Transverse colon (tissue), 4 donors: ENCODE data around the gene TTC32. TPM values are rescaled to one million over a fixed set of nuclear protein-coding genes. Genes with fewer than 3 reads are reported as not detected.
A peak's percentile ranks its signal among the peaks of the same experiment; 100 is the strongest.

Experiments used
- DNase-seq: peaks from one replicate; pipeline ENCODE4 v3.0.0-alpha.2; 2019
- H3K27ac ChIP-seq, 4 donors: fragments of 200-600 bp; sonication (generic); 2 replicates each; pipeline ENCODE4 v1.5.1; 2016 to 2018; ENCODE audit warnings: inconsistent platforms in 4 of 4
- H3K27me3 ChIP-seq: fragments of 200-600 bp; sonication (generic); 2 replicates; pipeline ENCODE4 v1.5.1; 2017; ENCODE audit warnings: inconsistent platforms
- H3K36me3 ChIP-seq, 4 donors: fragments of 200-600 bp; sonication (generic); 2 replicates each; pipeline ENCODE4 v1.5.1; 2017 to 2019; ENCODE audit warnings: inconsistent platforms in 4 of 4
- H3K4me1 ChIP-seq, 4 donors: fragments of 200-600 bp; sonication (generic); 2 replicates each; pipeline ENCODE4 v1.5.1; 2017 to 2020; ENCODE audit warnings: inconsistent platforms in 4 of 4
- H3K4me3 ChIP-seq, 4 donors: fragments of 200-600 bp; sonication (generic); 1 replicate in 1 of 4; 2 replicates in 3 of 4; pipeline versions ENCODE4 v1.5.1 to v1.6.1; 2017 to 2019; ENCODE audit warnings: inconsistent platforms in 4 of 4
- H3K9me3 ChIP-seq, 2 donors: fragments of 200-600 bp; sonication (generic); 2 replicates each; pipeline ENCODE4 v1.5.1; 2017 to 2019; ENCODE audit warnings: inconsistent platforms in 2 of 2
- CTCF ChIP-seq, 5 experiments: fragments of 200-600 bp in 3 of 5; fragments of 450-650 bp in 2 of 5; sonication (generic) in 3 of 5; IDR thresholded peaks; 1 replicate in 2 of 5; 2 replicates in 3 of 5; pipeline ENCODE4 v1.5.1; 2016 to 2017; ENCODE audit warnings: antibody characterized with exemption in 5 of 5, inconsistent platforms in 3 of 5, mild to moderate bottlenecking in 2 of 5, moderate library complexity in 1 of 5
- EP300 ChIP-seq: sonication (generic); formaldehyde crosslinking; IDR thresholded peaks from one replicate; pipeline ENCODE4 v1.6.1; 2017; ENCODE audit warnings: antibody characterized with exemption, low read depth
- POLR2A ChIP-seq: fragments of 450-650 bp; IDR thresholded peaks from one replicate; pipeline ENCODE4 v1.6.1; 2016; ENCODE audit warnings: antibody characterized with exemption, mild to moderate bottlenecking, moderate library complexity
- POLR2AphosphoS5 ChIP-seq, 3 donors: sonication (generic); formaldehyde crosslinking; IDR thresholded peaks; one replicate each; pipeline ENCODE4 v1.6.1; 2016; ENCODE audit warnings: antibody characterized with exemption in 3 of 3
- WGBS, 2 donors: methylation state at CpG; one replicate each; pipeline ENCODE4 v1.1.5; 2018; ENCODE audit warnings: low coverage in 1 of 2; 5-methylcytosine and 5-hydroxymethylcytosine counted together
- in situ Hi-C, 4 donors: fragments of 200-750 bp; cut with MboI; loops; one replicate each; pipeline versions ENCODE4 v1.15.0 to v1.15.1; 2017; ENCODE audit warnings: low sequenced_read_pairs in 3 of 4, low pct_ligation_motif_present in 1 of 4, low pct_unique_long_range_greater_than_20kb in 1 of 4
- intact Hi-C: fragments of 100-400 bp; cut with DNase I; formaldehyde crosslinking; loops from one replicate; pipeline ENCODE4 v1.15.1; 2023; ENCODE audit warnings: low total_unique reads
- total RNA-seq, 4 donors: library from RNA; depleted of rRNA; stranded (reverse); fragments of >200 nt; gene quantifications; one replicate each; pipeline ENCODE4 v1.1.0, GENCODE V29; 2016

Gene TTC32
- total RNA-seq, 4 donors from 2014 or later = 3.0 to 23.3 (median 9.9) TPM

DNA sequence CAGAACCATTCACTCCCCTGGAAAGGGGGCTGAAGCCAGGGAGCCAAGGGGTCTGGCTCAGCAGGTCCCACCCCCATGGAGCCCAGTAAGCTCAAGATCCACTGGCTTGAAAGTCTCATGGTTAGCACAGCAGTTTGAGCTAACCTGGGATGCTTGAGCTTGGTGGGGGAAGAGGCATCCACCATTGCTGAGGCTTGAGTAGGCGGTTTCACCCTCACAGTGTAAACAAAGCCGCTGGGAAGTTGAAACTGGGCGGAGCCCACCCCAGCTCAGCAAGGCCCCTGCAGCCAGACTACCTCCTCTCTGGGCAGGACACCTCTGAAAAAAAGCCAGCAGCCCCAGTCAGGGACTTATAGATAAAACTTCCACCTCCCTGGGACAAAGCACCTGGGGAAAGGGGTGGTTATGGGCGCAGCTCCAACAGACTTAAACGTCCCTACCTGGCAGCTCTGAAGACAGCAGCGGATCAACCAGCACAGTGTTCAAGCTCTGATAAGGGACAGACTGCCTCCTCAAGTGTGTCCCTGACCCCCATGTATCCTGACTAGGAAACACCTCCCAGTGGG is 14.7 kb upstream of the TTC32 start:
- in situ Hi-C loops (no loop called here), intact Hi-C loops (no loop called here)
- no peaks in the 10 kb centered on the region for H3K9me3 ChIP-seq
- DNase-seq = no peak
- no peaks in the 10 kb centered on the region for H3K36me3 ChIP-seq
- H3K4me3 ChIP-seq = no peak overlapping the region
- no peak for TF ChIP-seq CTCF (IDR thresholded peaks at IDR 0.05)
- no peak for TF ChIP-seq EP300
- no peak overlapping the region for H3K27ac ChIP-seq
- no peaks in the 10 kb centered on the region for H3K4me1 ChIP-seq
- no peaks in the 10 kb centered on the region for H3K27me3 ChIP-seq
- 88% methylated on average over 6 of the region's 6 CpGs; no CpG with 5 or more reads in 1 of the 2 donors for WGBS, 2 donors

DNA sequence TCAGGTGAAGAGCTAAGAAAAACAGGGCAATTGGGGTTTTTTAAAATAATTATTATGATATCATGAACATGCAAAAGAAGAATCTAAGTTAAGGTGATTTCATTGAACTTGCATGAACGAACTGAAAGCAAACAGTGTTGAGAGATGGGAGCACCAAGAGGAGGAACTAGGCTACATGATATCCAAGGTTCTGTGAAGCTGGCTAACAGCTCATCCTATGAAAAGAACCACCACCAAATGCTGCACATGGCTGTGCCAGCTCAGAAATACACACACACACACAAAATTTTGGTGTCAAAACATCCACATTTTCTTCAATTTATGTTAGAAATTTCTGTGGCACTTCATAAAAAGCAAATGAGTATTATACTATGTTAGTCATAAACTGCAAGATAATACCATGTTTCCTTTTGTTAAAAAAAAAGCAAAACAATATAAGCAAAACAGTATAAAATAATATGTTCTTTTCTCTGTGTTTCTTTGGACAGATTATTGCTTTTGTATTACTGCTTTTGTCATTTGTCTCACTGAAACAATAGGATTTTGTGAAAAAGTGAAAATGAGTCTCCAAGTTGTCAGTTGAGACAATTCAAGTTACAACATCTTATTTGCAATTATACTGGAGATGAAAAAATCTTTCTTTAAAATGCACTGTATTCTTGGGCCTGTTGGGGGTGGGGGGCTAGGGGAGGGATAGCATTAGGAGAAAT is 12.6 kb upstream of the TTC32 start:
- Histone ChIP-seq H3K9me3 (no peaks in the 10 kb centered on the region), H3K36me3 (no peaks in the 10 kb centered on the region), H3K27me3 (no peaks in the 10 kb centered on the region), H3K4me3 (no peak overlapping the region), H3K27ac (no peak overlapping the region), H3K4me1 (no peaks in the 10 kb centered on the region)
- in situ Hi-C loops (no loop called here), intact Hi-C loops (no loop called here)
- no peak for DNase-seq
- WGBS, 2 donors = 79 to 100% methylated on average over 1 of the region's 1 CpG
- no peak for TF ChIP-seq CTCF (IDR thresholded peaks at IDR 0.05)
- TF ChIP-seq EP300 = no peak
- TF ChIP-seq POLR2AphosphoS5 (IDR thresholded peaks at IDR 0.05) = no peak
- no peak for TF ChIP-seq POLR2A

- intact Hi-C loops (no loop called here), in situ Hi-C loops (no loop called here)
- no peak for DNase-seq
- no peaks in the 10 kb centered on the region for H3K27me3 ChIP-seq
- H3K9me3 ChIP-seq = no peaks in the 10 kb centered on the region
- H3K27ac ChIP-seq = no peak overlapping the region
- H3K36me3 ChIP-seq = no peaks in the 10 kb centered on the region
- no peak for TF ChIP-seq EP300
- no peak for TF ChIP-seq POLR2A
- no peak for TF ChIP-seq CTCF (IDR thresholded peaks at IDR 0.05)
- no peak for TF ChIP-seq POLR2AphosphoS5 (IDR thresholded peaks at IDR 0.05)
- WGBS, 2 donors = 91 to 93% methylated on average over 7 to 9 of the region's 9 CpGs
- no peaks in the 10 kb centered on the region for H3K4me1 ChIP-seq
- no peak overlapping the region for H3K4me3 ChIP-seq
Measured at GRCh38 chr2:19911808-19912509, 10.2 kb upstream of the TTC32 start.

DNA sequence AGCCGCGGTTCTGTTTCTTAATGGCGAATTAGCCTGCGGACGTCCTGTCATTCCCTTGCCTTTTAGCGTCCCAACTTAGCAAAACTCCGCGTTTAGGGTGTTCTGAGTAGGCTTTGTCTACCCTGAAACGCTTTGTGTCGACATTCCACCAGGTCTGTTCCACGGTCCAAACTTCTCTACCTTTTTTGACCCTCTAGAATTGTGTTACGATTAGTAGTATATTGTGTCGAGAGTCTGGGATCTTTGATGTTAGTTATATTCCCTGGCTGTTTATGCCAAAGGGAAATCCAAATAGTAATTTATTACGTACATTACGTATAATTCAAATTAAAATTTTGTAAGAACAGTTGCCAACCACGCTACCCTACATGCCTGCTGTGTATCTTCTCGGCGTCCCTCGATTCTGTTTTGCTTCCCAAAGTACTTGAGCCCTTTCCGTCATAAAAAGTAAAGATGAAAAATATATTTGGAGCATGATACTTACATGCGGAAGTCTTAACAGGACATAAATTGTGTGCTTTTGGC is 495 bp upstream of the TTC32 start:
- WGBS, 2 donors = 2% methylated on average over 8 to 20 of the region's 21 CpGs
- H3K4me3 ChIP-seq = peak overlapping the region; percentile 65 to 86 (median 79)
- H3K4me1 ChIP-seq = peaks cover 18 to 40% (median 26%) of the 10 kb centered on the region in 4 donors
- intact Hi-C loops = no loop called here
- DNase-seq = no peak
- peak overlapping the region; percentile 92 to 96 (median 96) for H3K27ac ChIP-seq
- no peaks in the 10 kb centered on the region for H3K36me3 ChIP-seq
- TF ChIP-seq CTCF (IDR thresholded peaks at IDR 0.05) (no peak), POLR2A (no peak), POLR2AphosphoS5 (IDR thresholded peaks at IDR 0.05) (no peak), EP300 (no peak)
- no peaks in the 10 kb centered on the region for H3K9me3 ChIP-seq
- in situ Hi-C loops = no loop called here
- H3K27me3 ChIP-seq = no peaks in the 10 kb centered on the region
